ENCODE measurements around the gene ARL10. TPM values are rescaled to one million over a fixed set of nuclear protein-coding genes. Genes with fewer than 3 reads are reported as not detected.

The ARL10 gene
- total RNA-seq, 1 donor from 2014 or later: 29.5 TPM

DNA sequence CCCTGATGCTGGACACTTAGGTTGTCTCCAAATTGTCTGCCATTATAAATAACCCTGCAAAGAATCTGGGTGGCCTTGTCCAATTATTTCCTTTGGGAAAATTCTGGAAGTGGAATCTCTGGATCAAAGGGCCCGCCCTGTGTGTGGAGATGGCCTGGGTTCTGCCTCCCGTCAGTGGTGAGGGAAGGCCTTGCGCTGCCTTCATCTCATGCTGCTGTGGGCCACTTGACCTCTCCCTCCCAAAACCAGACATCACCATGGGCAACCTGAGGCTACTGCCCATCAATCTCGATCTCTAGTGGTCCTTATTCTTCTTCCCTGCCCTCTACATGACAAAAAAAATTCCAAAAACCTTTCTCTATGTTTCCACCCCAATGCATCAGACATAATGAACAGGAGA, 44.5 kb downstream of the ARL10 start:
- Mint-ChIP-seq H3K27ac (no peak overlapping the region), H3K4me3 (ENCODE audit: low read depth) (no peak overlapping the region), H3K9me3 (ENCODE audit: low read depth) (no peaks in the 10 kb centered on the region), H3K27me3 (no peaks in the 10 kb centered on the region), H3K36me3 (ENCODE audit: insufficient read depth) (peaks cover 2% of the 10 kb centered on the region), H3K4me1 (ENCODE audit: low read depth) (peaks cover 2% of the 10 kb centered on the region)
- no peak for DNase-seq (ENCODE audit: low spot score, unreplicated experiment)
- TF ChIP-seq, protein P1, sequence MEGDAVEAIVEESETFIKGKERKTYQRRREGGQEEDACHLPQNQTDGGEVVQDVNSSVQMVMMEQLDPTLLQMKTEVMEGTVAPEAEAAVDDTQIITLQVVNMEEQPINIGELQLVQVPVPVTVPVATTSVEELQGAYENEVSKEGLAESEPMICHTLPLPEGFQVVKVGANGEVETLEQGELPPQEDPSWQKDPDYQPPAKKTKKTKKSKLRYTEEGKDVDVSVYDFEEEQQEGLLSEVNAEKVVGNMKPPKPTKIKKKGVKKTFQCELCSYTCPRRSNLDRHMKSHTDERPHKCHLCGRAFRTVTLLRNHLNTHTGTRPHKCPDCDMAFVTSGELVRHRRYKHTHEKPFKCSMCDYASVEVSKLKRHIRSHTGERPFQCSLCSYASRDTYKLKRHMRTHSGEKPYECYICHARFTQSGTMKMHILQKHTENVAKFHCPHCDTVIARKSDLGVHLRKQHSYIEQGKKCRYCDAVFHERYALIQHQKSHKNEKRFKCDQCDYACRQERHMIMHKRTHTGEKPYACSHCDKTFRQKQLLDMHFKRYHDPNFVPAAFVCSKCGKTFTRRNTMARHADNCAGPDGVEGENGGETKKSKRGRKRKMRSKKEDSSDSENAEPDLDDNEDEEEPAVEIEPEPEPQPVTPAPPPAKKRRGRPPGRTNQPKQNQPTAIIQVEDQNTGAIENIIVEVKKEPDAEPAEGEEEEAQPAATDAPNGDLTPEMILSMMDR (IDR thresholded peaks at IDR 0.05; ENCODE audit: unreplicated experiment): no peak

- Mint-ChIP-seq H3K4me3 (ENCODE audit: low read depth) (no peak overlapping the region), H3K27me3 (no peaks in the 10 kb centered on the region), H3K36me3 (ENCODE audit: insufficient read depth) (peaks cover 2% of the 10 kb centered on the region), H3K9me3 (ENCODE audit: low read depth) (no peaks in the 10 kb centered on the region), H3K4me1 (ENCODE audit: low read depth) (peaks cover under 1% of the 10 kb centered on the region), H3K27ac (no peak overlapping the region)
- TF ChIP-seq, protein P1 (IDR thresholded peaks at IDR 0.05; ENCODE audit: unreplicated experiment): peak; percentile 6
- DNase-seq (ENCODE audit: low spot score, unreplicated experiment): no peak
Measured at GRCh38 chr5:176410486-176411180, 45.3 kb downstream of the ARL10 start.

DNA sequence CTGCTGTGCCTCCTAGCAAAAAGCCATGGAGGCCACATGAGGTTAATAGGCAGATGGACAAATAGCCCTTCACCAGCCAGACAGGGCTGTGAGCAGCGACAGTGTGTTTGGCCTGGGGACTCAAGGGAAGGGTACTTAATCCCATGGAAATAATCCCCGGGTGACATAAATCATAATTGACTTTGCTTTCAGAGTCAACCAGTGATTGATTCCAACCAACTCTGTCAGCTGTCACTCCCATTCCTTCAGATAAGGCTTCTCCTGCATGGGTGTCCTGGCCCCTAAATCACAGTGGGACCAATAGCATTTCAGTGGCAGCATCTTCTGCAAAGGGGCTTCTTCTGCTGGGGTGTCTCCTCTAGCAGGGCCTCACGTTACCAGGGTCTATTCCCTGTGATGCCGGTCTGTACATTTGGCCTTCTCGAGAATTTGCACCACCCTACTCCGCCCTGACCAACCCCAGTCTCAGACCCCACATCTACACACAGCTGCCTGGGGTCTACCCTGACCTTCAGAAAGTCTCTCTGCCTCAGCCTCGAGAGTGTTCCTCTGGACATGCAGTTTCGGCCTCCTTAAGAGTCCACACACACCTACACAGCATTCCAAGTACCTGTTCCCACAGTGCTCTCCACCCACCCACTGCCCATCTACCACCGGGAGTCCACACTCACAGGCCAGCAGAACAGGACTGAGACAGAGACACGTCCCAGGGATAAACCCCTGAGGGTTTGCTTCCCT, 47.4 kb downstream of the ARL10 start:
- Mint-ChIP-seq H3K4me1 (ENCODE audit: low read depth) (no peaks in the 10 kb centered on the region), H3K9me3 (ENCODE audit: low read depth) (no peaks in the 10 kb centered on the region), H3K27me3 (no peaks in the 10 kb centered on the region), H3K27ac (peak overlapping the region; percentile 71), H3K4me3 (ENCODE audit: low read depth) (no peak overlapping the region), H3K36me3 (ENCODE audit: insufficient read depth) (peaks cover 2% of the 10 kb centered on the region)
- DNase-seq (ENCODE audit: low spot score, unreplicated experiment): no peak
- TF ChIP-seq, protein P1 (IDR thresholded peaks at IDR 0.05; ENCODE audit: unreplicated experiment): no peak

DNA sequence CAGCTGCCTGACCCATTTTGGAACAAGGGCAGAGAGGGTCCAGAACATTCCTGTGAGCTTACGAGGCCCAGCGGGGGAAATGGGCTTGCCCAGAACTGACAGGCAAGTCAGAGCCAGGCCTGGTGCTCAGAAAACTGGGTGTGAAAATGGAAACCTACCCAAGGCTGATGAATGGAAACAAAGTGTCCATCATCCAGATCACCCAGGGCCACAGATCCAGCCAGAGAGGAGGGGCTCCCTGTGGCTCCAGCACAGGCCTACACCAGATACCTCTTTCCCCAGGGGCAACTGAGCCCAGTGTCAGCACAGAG, 47.9 kb downstream of the ARL10 start:
- TF ChIP-seq, protein P1 (IDR thresholded peaks at IDR 0.05; ENCODE audit: unreplicated experiment): no peak
- H3K36me3 Mint-ChIP-seq (ENCODE audit: insufficient read depth): peaks cover 2% of the 10 kb centered on the region
- no peaks in the 10 kb centered on the region for H3K27me3 Mint-ChIP-seq
- no peak overlapping the region for H3K4me3 Mint-ChIP-seq (ENCODE audit: low read depth)
- no peaks in the 10 kb centered on the region for H3K4me1 Mint-ChIP-seq (ENCODE audit: low read depth)
- H3K27ac Mint-ChIP-seq: no peak overlapping the region
- DNase-seq (ENCODE audit: low spot score, unreplicated experiment): no peak
- no peaks in the 10 kb centered on the region for H3K9me3 Mint-ChIP-seq (ENCODE audit: low read depth)

GRCh38 chr5:176413709-176414191, 48.5 kb downstream of the ARL10 start:
- TF ChIP-seq, protein P1 (IDR thresholded peaks at IDR 0.05; ENCODE audit: unreplicated experiment): no peak
- peaks cover 2% of the 10 kb centered on the region for H3K36me3 Mint-ChIP-seq (ENCODE audit: insufficient read depth)
- H3K4me3 Mint-ChIP-seq (ENCODE audit: low read depth): no peak overlapping the region
- H3K27me3 Mint-ChIP-seq: no peaks in the 10 kb centered on the region
- no peaks in the 10 kb centered on the region for H3K9me3 Mint-ChIP-seq (ENCODE audit: low read depth)
- H3K27ac Mint-ChIP-seq: peak overlapping the region; percentile 52
- no peaks in the 10 kb centered on the region for H3K4me1 Mint-ChIP-seq (ENCODE audit: low read depth)
- no peak for DNase-seq (ENCODE audit: low spot score, unreplicated experiment)
